GM23338 (cell line): ENCODE data around the gene GNL3. TPM values are rescaled to one million over a fixed set of nuclear protein-coding genes. Genes with fewer than 3 reads are reported as not detected.

Experiments used
- ATAC-seq: fragments of 200-7000 bp; cut with Tn5 transposase; 3 replicates; pipeline ENCODE4 v1.9.1; 2020
- DNase-seq: peaks from one replicate; pipeline ENCODE4 v3.0.0-alpha.2; 2015; ENCODE audit warnings: low spot score
- H2AFZ ChIP-seq: fragments of 200-600 bp; sonication (generic); 2 replicates; pipeline ENCODE4 v1.8.0; 2016; ENCODE audit warnings: antibody characterized with exemption, mild to moderate bottlenecking, moderate library complexity
- H3F3A ChIP-seq: fragments of 200-600 bp; sonication (generic); replicated peaks from 2 replicates; pipeline ENCODE4 v1.8.0; 2017; ENCODE audit warnings: antibody characterized with exemption, mixed run types, low read depth
- H3K27ac ChIP-seq: fragments of 200-600 bp; sonication (generic); 2 replicates; pipeline ENCODE4 v1.6.1; 2016; ENCODE audit warnings: low read depth
- H3K27me3 ChIP-seq: fragments of 200-600 bp; sonication (generic); 2 replicates; pipeline ENCODE4 v1.8.0; 2016; ENCODE audit warnings: mild to moderate bottlenecking, mixed run types, moderate library complexity; ENCODE audit not compliant: insufficient read depth
- H3K36me3 ChIP-seq: fragments of 200-600 bp; sonication (generic); 2 replicates; pipeline ENCODE4 v1.8.0; 2016; ENCODE audit warnings: mild to moderate bottlenecking; ENCODE audit not compliant: insufficient read depth
- H3K4me1 ChIP-seq: fragments of 200-600 bp; sonication (generic); 2 replicates; pipeline ENCODE4 v1.8.0; 2016; ENCODE audit warnings: mild to moderate bottlenecking, moderate library complexity; ENCODE audit not compliant: insufficient read depth
- H3K4me2 ChIP-seq: fragments of 200-600 bp; sonication (generic); 2 replicates; pipeline ENCODE4 v1.7.1; 2017; ENCODE audit warnings: mixed run types
- H3K4me3 ChIP-seq: fragments of 200-600 bp; sonication (generic); 2 replicates; pipeline ENCODE4 v1.6.1; 2016; ENCODE audit warnings: mixed run types
- H3K79me2 ChIP-seq: fragments of 200-600 bp; sonication (generic); replicated peaks from 2 replicates; pipeline ENCODE4 v1.8.0; 2017; ENCODE audit warnings: mild to moderate bottlenecking; ENCODE audit not compliant: insufficient read depth
- H3K9me2 ChIP-seq: fragments of 200-600 bp; sonication (generic); 2 replicates; pipeline ENCODE4 v1.8.0; 2017; ENCODE audit not compliant: insufficient read depth
- H4K20me1 ChIP-seq: fragments of 200-600 bp; sonication (generic); replicated peaks from 2 replicates; pipeline ENCODE4 v1.8.0; 2017; ENCODE audit warnings: mild to moderate bottlenecking; ENCODE audit not compliant: insufficient read depth
- H3K27ac Mint-ChIP-seq: 2 replicates; pipeline ENCODE4 v1.8.0; 2020; ENCODE audit warnings: inconsistent platforms, mild to moderate bottlenecking, moderate library complexity, mixed read lengths
- H3K27me3 Mint-ChIP-seq: 3 replicates; pipeline ENCODE4 v1.8.0; 2022; ENCODE audit warnings: low read depth, mild to moderate bottlenecking, moderate library complexity, mixed read lengths, inconsistent platforms; ENCODE audit not compliant: insufficient read depth, poor library complexity
- H3K36me3 Mint-ChIP-seq: 3 replicates; pipeline ENCODE4 v1.8.0; 2021; ENCODE audit warnings: low read depth, mild to moderate bottlenecking, inconsistent platforms, moderate library complexity, mixed read lengths
- H3K4me1 Mint-ChIP-seq: 3 replicates; pipeline ENCODE4 v1.8.0; 2020; ENCODE audit warnings: mild to moderate bottlenecking, inconsistent platforms, mixed read lengths
- H3K4me3 Mint-ChIP-seq: 3 replicates; pipeline ENCODE4 v1.8.0; 2021; ENCODE audit warnings: moderate library complexity, mild to moderate bottlenecking, inconsistent platforms, mixed read lengths
- H3K9me3 Mint-ChIP-seq: 3 replicates; pipeline ENCODE4 v1.8.0; 2020; ENCODE audit warnings: moderate library complexity, mild to moderate bottlenecking, inconsistent platforms, mixed read lengths
- EZH2 ChIP-seq: fragments of 200-600 bp; sonication (generic); IDR thresholded peaks from one replicate; pipeline ENCODE4 v1.8.0; 2017; ENCODE audit warnings: antibody characterized with exemption, mild to moderate bottlenecking, low read depth; ENCODE audit not compliant: unreplicated experiment
- POLR2AphosphoS5 ChIP-seq: IDR thresholded peaks from 2 replicates; pipeline ENCODE4 v1.6.1; 2016; ENCODE audit warnings: antibody characterized with exemption, low read depth
- polyA plus RNA-seq: library from polyadenylated mRNA; unstranded; fragments of >200 nt; fragmentation: Nextera tagmentation; extraction: Ambion mirVana; gene quantifications from 2 replicates; pipeline ENCODE4 v1.2.1, GENCODE V29; 2016
- total RNA-seq: library from RNA; depleted of rRNA; stranded (reverse); fragments of >200 nt; shearing (Covaris generic); gene quantifications from 2 replicates; pipeline ENCODE4 v1.2.3, GENCODE V29; 2014
- TF ChIP-seq, protein P1 (sequence below): IDR thresholded peaks from 2 replicates; pipeline ENCODE4 v1.6.1; 2016; ENCODE audit warnings: antibody characterized with exemption
- TF ChIP-seq, protein P2 (sequence below): IDR thresholded peaks from one replicate; pipeline ENCODE4 v1.6.1; 2018; ENCODE audit warnings: antibody characterized with exemption; ENCODE audit not compliant: unreplicated experiment

GNL3 gene
- total and polyA plus RNA-seq, 2 experiments from 2014 or later, result 169 to 205 TPM

DNA sequence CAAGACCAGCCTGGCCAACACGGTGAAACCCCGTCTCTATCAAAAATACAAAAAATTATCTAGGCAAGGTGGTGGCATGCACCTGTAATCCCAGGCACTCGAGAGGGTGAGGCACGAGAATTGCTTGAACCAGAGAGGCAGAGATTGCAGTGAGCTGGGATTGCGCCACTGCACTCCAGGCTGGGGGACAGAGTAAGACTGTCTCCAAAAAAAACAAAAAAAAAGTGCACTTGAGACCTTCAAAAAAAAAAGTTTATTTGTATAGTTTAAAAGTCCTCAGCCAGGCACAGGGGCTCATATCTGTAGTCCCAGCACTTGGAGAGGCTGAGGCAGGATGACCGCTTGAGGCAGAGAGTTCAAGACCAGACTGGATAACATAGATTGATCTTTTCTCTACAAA lies 2.2 kb upstream of the GNL3 start:
- Histone ChIP-seq H3K79me2 (peaks cover 83% of the 10 kb centered on the region), H4K20me1 (peaks cover 4% of the 10 kb centered on the region), H2AFZ (no peak overlapping the region), H3K4me2 (no peak overlapping the region), H3K4me3 (no peak overlapping the region), H3K36me3 (peaks cover 25% of the 10 kb centered on the region), H3K27ac (no peak overlapping the region), H3K9me2 (no peaks in the 10 kb centered on the region), H3F3A (peaks cover 14% of the 10 kb centered on the region), H3K27me3 (no peaks in the 10 kb centered on the region), H3K4me1 (peaks cover 12% of the 10 kb centered on the region; the same call in 1 of the 2 replicates)
- ATAC-seq, result no peak
- no peak for DNase-seq
- Mint-ChIP-seq H3K4me3 (no peak overlapping the region; the same call in 2 of the 3 replicates), H3K9me3 (no peaks in the 10 kb centered on the region), H3K27ac (no peak overlapping the region), H3K27me3 (peaks cover 9% of the 10 kb centered on the region), H3K36me3 (peaks cover 42% of the 10 kb centered on the region), H3K4me1 (peaks cover 26% of the 10 kb centered on the region)
- TF ChIP-seq POLR2AphosphoS5, result no peak
- TF ChIP-seq, protein P1, sequence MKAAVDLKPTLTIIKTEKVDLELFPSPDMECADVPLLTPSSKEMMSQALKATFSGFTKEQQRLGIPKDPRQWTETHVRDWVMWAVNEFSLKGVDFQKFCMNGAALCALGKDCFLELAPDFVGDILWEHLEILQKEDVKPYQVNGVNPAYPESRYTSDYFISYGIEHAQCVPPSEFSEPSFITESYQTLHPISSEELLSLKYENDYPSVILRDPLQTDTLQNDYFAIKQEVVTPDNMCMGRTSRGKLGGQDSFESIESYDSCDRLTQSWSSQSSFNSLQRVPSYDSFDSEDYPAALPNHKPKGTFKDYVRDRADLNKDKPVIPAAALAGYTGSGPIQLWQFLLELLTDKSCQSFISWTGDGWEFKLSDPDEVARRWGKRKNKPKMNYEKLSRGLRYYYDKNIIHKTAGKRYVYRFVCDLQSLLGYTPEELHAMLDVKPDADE, result no peak
- TF ChIP-seq, protein P2, sequence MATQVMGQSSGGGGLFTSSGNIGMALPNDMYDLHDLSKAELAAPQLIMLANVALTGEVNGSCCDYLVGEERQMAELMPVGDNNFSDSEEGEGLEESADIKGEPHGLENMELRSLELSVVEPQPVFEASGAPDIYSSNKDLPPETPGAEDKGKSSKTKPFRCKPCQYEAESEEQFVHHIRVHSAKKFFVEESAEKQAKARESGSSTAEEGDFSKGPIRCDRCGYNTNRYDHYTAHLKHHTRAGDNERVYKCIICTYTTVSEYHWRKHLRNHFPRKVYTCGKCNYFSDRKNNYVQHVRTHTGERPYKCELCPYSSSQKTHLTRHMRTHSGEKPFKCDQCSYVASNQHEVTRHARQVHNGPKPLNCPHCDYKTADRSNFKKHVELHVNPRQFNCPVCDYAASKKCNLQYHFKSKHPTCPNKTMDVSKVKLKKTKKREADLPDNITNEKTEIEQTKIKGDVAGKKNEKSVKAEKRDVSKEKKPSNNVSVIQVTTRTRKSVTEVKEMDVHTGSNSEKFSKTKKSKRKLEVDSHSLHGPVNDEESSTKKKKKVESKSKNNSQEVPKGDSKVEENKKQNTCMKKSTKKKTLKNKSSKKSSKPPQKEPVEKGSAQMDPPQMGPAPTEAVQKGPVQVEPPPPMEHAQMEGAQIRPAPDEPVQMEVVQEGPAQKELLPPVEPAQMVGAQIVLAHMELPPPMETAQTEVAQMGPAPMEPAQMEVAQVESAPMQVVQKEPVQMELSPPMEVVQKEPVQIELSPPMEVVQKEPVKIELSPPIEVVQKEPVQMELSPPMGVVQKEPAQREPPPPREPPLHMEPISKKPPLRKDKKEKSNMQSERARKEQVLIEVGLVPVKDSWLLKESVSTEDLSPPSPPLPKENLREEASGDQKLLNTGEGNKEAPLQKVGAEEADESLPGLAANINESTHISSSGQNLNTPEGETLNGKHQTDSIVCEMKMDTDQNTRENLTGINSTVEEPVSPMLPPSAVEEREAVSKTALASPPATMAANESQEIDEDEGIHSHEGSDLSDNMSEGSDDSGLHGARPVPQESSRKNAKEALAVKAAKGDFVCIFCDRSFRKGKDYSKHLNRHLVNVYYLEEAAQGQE, result no peak

DNA sequence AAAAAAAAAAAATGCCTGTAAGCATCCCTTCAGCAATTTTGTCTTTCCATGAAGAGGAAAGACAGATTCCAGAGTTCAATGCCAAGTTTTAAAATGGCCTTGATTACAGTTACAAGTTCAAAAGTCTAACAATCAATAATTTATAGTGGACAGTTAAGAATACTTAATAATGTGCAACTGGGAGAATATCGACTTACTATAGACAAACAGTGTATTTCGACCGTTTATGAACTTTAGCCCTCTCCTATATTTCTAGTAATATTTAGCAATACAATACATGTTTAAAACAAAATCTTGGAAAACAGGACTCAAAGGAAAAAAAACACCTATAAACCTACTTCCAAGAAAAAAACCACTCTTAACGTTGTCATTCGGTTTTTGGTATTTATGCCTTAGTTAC lies 1.6 kb upstream of the GNL3 start:
- Histone ChIP-seq H3K27ac (no peak overlapping the region), H4K20me1 (peaks cover 10% of the 10 kb centered on the region), H3K4me2 (peak overlapping the region; percentile 89), H3K4me3 (peak overlapping the region; percentile 99), H3F3A (peaks cover 20% of the 10 kb centered on the region), H3K36me3 (peaks cover 25% of the 10 kb centered on the region), H3K9me2 (no peaks in the 10 kb centered on the region), H2AFZ (no peak overlapping the region), H3K79me2 (peaks cover 89% of the 10 kb centered on the region), H3K4me1 (peaks cover 12% of the 10 kb centered on the region; the same call in 1 of the 2 replicates), H3K27me3 (no peaks in the 10 kb centered on the region)
- no peak for TF ChIP-seq EZH2
- Mint-ChIP-seq H3K27me3 (peaks cover 9% of the 10 kb centered on the region), H3K4me1 (peaks cover 26% of the 10 kb centered on the region), H3K9me3 (no peaks in the 10 kb centered on the region), H3K4me3 (peak overlapping the region; percentile 89), H3K27ac (no peak overlapping the region), H3K36me3 (peaks cover 42% of the 10 kb centered on the region)
- DNase-seq, result no peak
- ATAC-seq, result no peak

DNA sequence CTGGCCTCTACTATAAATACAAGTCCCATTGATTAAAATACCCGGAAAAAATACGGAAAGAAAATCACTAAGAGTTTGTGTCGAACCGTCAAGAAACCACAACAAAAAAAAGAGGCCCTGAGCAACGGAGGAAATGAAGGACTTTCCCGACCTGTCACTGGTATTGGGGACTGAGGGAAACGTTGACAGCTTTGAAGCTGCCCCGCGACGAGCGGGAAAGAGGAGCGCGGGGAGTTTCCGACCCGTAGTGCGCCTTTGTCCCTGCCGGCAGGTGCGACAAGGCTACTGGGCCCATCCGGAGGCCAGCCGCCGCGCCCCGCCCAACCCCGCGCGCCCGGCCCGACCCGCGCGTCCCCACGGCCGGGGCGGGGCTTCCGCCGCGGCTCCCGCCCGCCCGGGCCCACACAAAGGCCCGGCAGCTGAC lies 535 bp upstream of the GNL3 start:
- no peaks in the 10 kb centered on the region for H3K9me3 Mint-ChIP-seq
- peaks cover 12% of the 10 kb centered on the region; the same call in 1 of the 2 replicates for H3K4me1 ChIP-seq
- peak overlapping the region; percentile 99 for H3K4me3 ChIP-seq
- H2AFZ ChIP-seq, result no peak overlapping the region
- peaks cover 13% of the 10 kb centered on the region for H4K20me1 ChIP-seq
- H3K4me2 ChIP-seq, result peak overlapping the region; percentile 89
- peaks cover 91% of the 10 kb centered on the region for H3K79me2 ChIP-seq
- peaks cover 34% of the 10 kb centered on the region for H3K36me3 ChIP-seq
- DNase-seq, result peak; percentile 87
- ATAC-seq, result peak; percentile 84
- peaks cover 26% of the 10 kb centered on the region for H3K4me1 Mint-ChIP-seq
- H3K27me3 Mint-ChIP-seq, result peaks cover 10% of the 10 kb centered on the region
- H3K36me3 Mint-ChIP-seq, result peaks cover 49% of the 10 kb centered on the region
- peak overlapping the region; percentile 78 for H3K27ac ChIP-seq
- H3F3A ChIP-seq, result peaks cover 29% of the 10 kb centered on the region
- no peaks in the 10 kb centered on the region for H3K27me3 ChIP-seq
- no peaks in the 10 kb centered on the region for H3K9me2 ChIP-seq
- peak overlapping the region; percentile 89 for H3K4me3 Mint-ChIP-seq
- peak overlapping the region; percentile 71 for H3K27ac Mint-ChIP-seq
- TF ChIP-seq, protein P1, result no peak
